Measurements from ENCODE around the gene PAAF1.
A peak's percentile ranks its signal among the peaks of the same experiment; 100 is the strongest.
"Not testable (repeated sequence)": the region's sequence is repeated elsewhere in the genome, so short reads cannot be mapped to it uniquely, and the experiment has no call there.

The PAAF1 gene

GRCh38 chr11:73876424-73877310, at the start of gene PAAF1, which contains the start of gene COA4:
Gene PAAF1 (plus strand): TSS chr11:73876999. CDS start chr11:73877022, 23 bp downstream.
Gene COA4 (minus strand): TSS chr11:73876846. CDS start chr11:73873378, 3,468 bp downstream.
- DNase-seq, result peak; percentile 90

- no peak for DNase-seq
Observed at GRCh38 chr11:73830261-73830660, 46.5 kb upstream of the PAAF1 start.

- no peak for DNase-seq
Observed at GRCh38 chr11:73833067-73833466, 43.7 kb upstream of the PAAF1 start.

GRCh38 chr11:73838443-73839122, 38.2 kb upstream of the PAAF1 start:
- no peak for DNase-seq

GRCh38 chr11:73839123-73839457, 37.7 kb upstream of the PAAF1 start:
- no peak for DNase-seq

GRCh38 chr11:73851046-73851764, 25.6 kb upstream of the PAAF1 start:
- no peak for DNase-seq

- no peak for DNase-seq
Observed at GRCh38 chr11:73852049-73852448, 24.8 kb upstream of the PAAF1 start.

- no peak for DNase-seq
Observed at GRCh38 chr11:73854680-73855079, 22.1 kb upstream of the PAAF1 start.

- no peak for DNase-seq
Observed at GRCh38 chr11:73856031-73856567, 20.7 kb upstream of the PAAF1 start.

GRCh38 chr11:73859671-73860070, 17.1 kb upstream of the PAAF1 start:
- no peak for DNase-seq

- DNase-seq, result no peak
Observed at GRCh38 chr11:73860202-73860601, 16.6 kb upstream of the PAAF1 start.

GRCh38 chr11:73862986-73863385, 13.8 kb upstream of the PAAF1 start:
- DNase-seq, result no peak

- no peak for DNase-seq
Observed at GRCh38 chr11:73866095-73866579, 10.7 kb upstream of the PAAF1 start.

- no peak for DNase-seq
Observed at GRCh38 chr11:73866586-73866996, 10.2 kb upstream of the PAAF1 start.

GRCh38 chr11:73869332-73869949, 7.4 kb upstream of the PAAF1 start:
- no peak for DNase-seq

- DNase-seq, result no peak
Observed at GRCh38 chr11:73870261-73870660, 6.5 kb upstream of the PAAF1 start.

GRCh38 chr11:73872749-73873357, 3.9 kb upstream of the PAAF1 start:
- DNase-seq, result no peak

- no peak for DNase-seq
Observed at GRCh38 chr11:73875380-73875779, 1.4 kb upstream of the PAAF1 start.

GRCh38 chr11:73875840-73876239, 959 bp upstream of the PAAF1 start:
- DNase-seq, result no peak

- DNase-seq, result no peak
Observed at GRCh38 chr11:73878771-73879170, 2.0 kb downstream of the PAAF1 start.

GRCh38 chr11:73880449-73880848, 3.6 kb downstream of the PAAF1 start:
- not testable (repeated sequence) for DNase-seq

- DNase-seq, result no peak
Observed at GRCh38 chr11:73883856-73884255, 7.1 kb downstream of the PAAF1 start.
